Lung microvascular endothelial cell (primary cell): ENCODE results near the gene GATA3. TPM values are rescaled to one million over a fixed set of nuclear protein-coding genes. Genes with fewer than 3 reads are reported as not detected.

Experiments
- DNase-seq, 2 donors: peaks; one replicate each; pipeline versions ENCODE4 v3.0.0 to v3.0.0-alpha.2; 2010; ENCODE audit warnings: low read depth in 2 of 2
- total RNA-seq: library from RNA; depleted of rRNA; stranded (reverse); fragments of >200 nt; gene quantifications from 2 replicates; pipeline ENCODE4 v1.2.1, GENCODE V29; 2014

GATA3 gene
- total RNA-seq, 1 donor from 2014 or later = under 0.01 TPM

DNA sequence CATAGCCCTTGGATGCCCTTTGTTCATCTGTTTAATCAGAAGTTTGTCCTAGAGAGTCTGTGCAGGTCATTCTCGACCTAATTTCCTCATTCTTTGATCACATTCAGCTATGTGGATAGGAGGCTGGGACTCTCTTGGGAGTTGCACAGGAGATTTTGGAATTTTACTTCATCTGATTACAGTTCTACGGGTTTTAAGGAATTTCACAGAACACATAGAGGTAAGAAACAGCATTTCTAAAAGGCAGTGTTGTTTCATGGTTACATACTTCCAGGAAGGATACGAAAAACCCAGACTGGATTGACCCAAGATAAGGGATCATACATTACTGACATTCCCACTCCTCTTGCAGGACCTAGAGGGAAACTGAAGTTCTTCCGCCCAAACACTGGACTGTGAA is 45.9 kb downstream of the GATA3 start:
- no peak for DNase-seq

- DNase-seq = no peak
These were observed 48.4 kb downstream of the GATA3 start for GRCh38 chr10:8102708-8103401.

- no peak for DNase-seq
These were observed 49.1 kb downstream of the GATA3 start for GRCh38 chr10:8103543-8103942.

DNA sequence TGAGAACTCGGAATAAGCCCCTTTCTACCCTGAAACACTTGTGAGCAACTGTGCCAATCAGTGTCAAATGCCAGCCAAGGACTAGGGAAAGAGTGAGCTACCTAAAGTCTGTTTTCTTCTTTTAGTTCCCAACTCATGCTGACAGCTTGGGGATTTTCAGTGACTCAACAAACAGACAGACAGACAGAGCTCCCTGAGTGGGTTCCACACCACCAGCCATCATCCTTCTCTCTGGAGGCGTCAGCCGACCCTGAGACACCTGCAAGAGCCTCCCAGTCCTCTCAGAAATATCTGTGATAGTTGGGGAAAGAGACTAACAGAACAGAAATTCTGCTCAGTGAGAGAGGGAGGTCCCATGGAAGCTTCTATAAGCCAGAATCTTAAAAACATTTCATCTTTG is 49.5 kb downstream of the GATA3 start:
- no peak for DNase-seq

- no peak for DNase-seq
These were observed 50.2 kb downstream of the GATA3 start for GRCh38 chr10:8104721-8105120.

DNA sequence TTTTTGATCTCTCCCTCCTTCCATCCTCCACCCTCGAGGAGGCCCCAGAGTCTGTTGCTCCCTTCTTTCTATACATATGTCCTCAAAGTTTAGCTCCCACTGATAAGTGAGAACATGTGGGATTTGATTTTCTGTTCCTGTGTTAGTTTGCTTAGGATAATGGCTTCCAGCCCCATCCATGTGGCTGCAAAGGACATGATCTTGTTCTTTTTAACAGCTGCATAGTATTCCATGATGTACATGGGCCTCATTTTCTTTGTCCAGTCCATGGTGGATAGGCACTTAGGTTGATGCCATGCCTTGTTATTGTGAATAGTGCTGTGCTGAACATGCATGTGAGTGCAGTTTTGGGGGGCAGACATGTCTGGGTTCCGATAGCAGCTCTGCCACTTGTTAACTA is 51.4 kb downstream of the GATA3 start:
- DNase-seq = no peak

DNA sequence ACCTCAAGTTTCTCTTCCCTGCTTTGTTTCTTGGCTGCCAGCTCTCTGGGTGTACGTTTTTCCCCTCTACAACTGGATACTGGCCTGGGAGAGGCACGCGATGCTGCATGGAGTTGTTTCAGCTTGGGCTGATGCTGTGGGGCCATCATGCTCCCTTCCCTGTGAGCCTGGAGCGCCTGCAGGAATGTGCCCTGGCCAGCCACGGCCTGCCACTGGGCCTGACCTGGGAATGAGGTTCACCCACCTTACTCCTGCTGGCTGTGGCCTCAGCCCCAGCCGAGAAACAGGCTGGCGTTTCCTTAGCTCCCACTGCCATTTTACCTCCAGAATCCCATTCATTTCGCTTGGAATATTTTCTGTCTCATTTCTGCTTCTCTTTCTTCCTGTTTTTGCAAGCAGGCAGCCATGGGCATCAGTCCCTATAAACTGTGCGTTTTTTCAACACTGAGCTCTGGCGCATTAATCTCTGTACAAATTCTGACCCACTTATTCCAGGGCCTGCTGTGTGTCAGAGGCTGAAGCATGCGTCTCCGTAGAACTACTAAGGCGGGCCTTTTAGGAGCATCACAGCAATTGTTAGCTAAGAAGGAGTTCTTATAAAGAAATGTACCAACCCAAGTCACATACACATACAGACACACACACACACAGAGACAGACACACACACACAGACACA is 57.9 kb downstream of the GATA3 start:
- no peak for DNase-seq

GRCh38 chr10:8112942-8113442 is 58.5 kb downstream of the GATA3 start:
- DNase-seq = no peak

- no peak for DNase-seq
These were observed 59.1 kb downstream of the GATA3 start for GRCh38 chr10:8113616-8114015.

DNA sequence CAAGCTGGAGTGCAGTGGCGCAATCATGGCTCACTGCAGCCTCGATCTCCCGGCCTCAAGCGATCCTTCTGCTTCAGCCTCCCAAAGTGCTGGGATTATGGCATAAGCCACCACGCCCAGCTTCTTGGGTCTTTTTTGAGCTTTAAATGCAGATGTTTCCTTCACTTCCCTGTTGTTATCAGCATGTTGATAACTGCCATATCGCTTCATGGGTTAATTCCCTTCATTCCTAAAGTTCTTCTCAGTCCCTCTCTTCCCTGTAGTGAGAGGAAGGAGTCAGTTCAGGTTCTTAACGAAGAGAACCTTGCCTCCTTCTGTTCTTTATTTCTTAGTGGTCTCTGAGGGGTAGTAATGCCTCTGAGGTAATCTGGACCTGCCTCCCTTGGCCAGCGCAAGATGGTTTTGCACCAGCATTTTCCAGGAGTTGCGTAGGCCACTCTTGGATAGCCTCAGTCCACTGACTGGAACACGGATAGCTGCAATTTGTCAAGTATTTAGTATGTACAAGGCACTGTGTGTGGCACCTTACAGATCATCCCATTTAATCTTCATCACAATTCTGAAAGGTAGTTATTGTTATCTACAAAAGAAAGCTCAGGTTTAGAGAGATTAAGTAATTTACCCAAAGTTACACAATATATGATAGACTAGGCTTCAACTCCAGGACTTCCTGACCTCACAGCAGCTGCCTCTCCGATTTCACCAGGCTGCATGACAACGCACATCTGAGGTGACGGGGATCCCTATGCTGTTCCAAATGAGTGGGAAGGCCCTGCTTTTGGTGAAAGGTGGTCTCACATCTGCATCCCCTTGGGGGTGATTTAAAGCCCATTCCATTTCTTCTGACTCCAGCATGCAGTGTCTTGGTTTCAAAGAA is 60.5 kb downstream of the GATA3 start:
- DNase-seq = no peak

DNA sequence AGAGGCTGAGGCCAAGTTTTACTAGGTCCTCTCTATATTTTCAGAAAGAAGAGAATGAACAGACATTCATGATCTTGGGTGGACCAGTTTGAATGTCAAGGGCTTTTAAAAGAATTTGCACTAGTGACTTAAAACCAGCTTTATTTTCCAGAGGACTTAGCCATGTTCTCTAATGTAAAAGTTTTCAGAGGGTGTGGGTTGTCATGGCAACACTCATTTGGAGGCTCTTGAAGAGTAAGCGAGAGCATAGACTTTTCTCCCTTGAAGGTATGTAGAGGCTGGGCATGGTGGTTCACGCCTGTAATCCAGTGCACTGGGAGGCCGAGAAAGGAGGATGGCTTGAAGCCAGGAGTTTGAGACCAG is 61.1 kb downstream of the GATA3 start:
- no peak for DNase-seq

DNA sequence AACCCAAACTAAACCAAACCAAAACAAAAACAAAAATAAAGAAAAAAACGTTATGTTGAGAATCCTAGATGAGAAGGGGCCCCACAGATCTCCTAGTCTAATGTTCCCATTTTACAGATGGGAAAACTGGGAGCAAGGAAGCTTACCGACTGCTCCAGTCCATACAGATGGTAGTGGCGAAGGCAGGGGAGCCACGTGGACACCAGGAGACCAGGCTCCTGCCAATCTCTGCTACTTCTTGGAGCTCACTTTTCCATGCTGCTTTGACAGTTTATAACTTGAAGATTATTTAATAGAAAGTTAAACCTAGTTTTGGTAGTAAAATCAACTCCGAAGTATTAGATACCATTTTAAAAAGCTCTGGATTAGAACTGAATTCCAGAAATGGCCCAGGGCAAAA is 62.0 kb downstream of the GATA3 start:
- DNase-seq = no peak

- DNase-seq = no peak
These were observed 62.5 kb downstream of the GATA3 start for GRCh38 chr10:8116926-8117493.

DNA sequence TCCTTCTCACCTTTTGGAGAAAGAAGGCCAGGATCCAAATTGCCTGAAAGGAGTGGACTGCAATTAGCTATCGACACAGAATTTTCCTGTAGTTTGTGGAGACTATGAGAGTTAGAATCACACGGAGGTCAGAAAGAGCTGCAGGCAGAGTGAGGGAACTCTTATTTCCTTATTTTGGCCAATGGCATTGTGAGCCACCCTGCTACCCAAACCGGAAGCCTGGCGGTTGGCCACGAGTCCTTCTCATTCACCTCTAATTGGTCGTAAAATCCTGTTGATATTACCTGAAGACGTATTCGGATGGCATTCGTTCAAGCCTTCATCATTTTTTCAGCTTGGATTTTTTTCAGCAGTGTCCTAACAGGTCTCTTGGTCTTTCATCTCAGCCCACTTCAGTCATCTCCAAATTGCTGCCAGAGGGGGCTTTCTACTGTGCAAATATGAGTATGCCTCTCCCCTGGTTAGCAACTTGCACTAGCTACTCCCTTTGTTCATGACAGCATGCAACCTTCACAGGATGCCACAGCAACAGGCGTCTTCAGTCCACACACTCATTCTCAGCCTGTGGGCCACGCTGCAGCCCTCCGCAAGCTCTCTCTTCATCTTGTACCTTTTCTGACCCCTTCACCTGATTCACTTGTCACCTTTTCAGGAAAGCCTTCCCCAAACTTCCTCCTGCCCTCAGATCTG is 66.9 kb downstream of the GATA3 start:
- DNase-seq = no peak

- no peak for DNase-seq
These were observed 68.3 kb downstream of the GATA3 start for GRCh38 chr10:8122611-8123369.

DNA sequence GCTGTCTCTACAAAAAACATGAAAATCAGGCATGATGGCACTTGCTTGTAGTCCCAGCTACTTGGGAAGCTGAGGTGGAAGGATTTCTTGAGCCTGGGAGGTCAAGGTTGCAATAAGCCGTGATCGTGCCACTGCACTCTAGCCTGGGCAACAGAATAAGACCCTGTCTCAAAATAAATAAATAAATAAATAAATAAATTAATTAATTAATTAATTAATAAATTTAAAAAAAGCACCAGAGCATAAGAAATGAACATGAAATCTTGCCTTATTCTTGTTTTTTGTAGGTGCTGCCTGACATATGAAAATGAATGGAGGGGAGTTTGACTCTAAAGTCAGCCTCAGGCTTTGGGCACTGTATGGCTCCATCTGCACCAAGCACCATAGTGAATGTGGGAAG is 69.9 kb downstream of the GATA3 start:
- no peak for DNase-seq
